Urinary bladder (tissue), 4 donors: Measurements from ENCODE around the gene DCLK1. TPM values are rescaled to one million over a fixed set of nuclear protein-coding genes. Genes with fewer than 3 reads are reported as not detected.

ENCODE experiments used
- DNase-seq: peaks from one replicate; pipeline ENCODE4 v3.0.0-alpha.2; 2015; ENCODE audit errors: extremely low spot score
- H3K27ac ChIP-seq: one replicate; pipeline ENCODE4 v1.5.1; 2013; ENCODE audit warnings: low read depth, mild to moderate bottlenecking, moderate library complexity
- H3K36me3 ChIP-seq: one replicate; pipeline ENCODE4 v1.6.1; 2013; ENCODE audit warnings: mild to moderate bottlenecking, moderate library complexity; ENCODE audit not compliant: insufficient read depth
- H3K4me1 ChIP-seq: one replicate; pipeline ENCODE4 v1.6.1; 2013; ENCODE audit warnings: mild to moderate bottlenecking, moderate library complexity; ENCODE audit not compliant: insufficient read depth
- H3K4me3 ChIP-seq: one replicate; pipeline ENCODE4 v1.5.1; 2013; ENCODE audit warnings: low read depth, low read length
- WGBS: extraction: QIAGEN DNeasy Blood & Tissue Kit; methylation state at CpG from one replicate; pipeline ENCODE4 v1.1.7; 2013; 5-methylcytosine and 5-hydroxymethylcytosine counted together
- polyA plus RNA-seq: library from polyadenylated mRNA; stranded (reverse); fragments of 200-250 nt; gene quantifications from one replicate; pipeline ENCODE4 v1.2.3, GENCODE V29; 2013
- total RNA-seq: library from RNA; depleted of rRNA; stranded (reverse); fragments of >200 nt; gene quantifications from one replicate; pipeline ENCODE4 v1.2.3, GENCODE V29; 2014
- donor health status: healthy with polysubstance abuse.
- donor health status: healthy.

The DCLK1 gene
- total and polyA plus RNA-seq, 2 donors, result 6.5 to 89.1 TPM

GRCh38 chr13:35741657-35742056 lies 389.5 kb downstream of the DCLK1 start:
- Histone ChIP-seq H3K36me3 (no peaks in the 10 kb centered on the region), H3K4me1 (no peaks in the 10 kb centered on the region)
- DNase-seq, result no peak

GRCh38 chr13:35736876-35737275 lies 394.3 kb downstream of the DCLK1 start:
- Histone ChIP-seq H3K4me1 (peaks cover 3% of the 10 kb centered on the region), H3K36me3 (no peaks in the 10 kb centered on the region), H3K27ac (no peak overlapping the region), H3K4me3 (no peak overlapping the region)
- 44% methylated on average over 2 of the region's 2 CpGs for WGBS
- DNase-seq, result no peak

More at GRCh38 chr13:35741657-35742056, 389.5 kb downstream of the DCLK1 start:
- no peak overlapping the region for H3K27ac ChIP-seq
- H3K4me3 ChIP-seq, result no peak overlapping the region
- 76% methylated on average over 5 of the region's 5 CpGs for WGBS

- no peaks in the 10 kb centered on the region for H3K36me3 ChIP-seq
- no peak overlapping the region for H3K4me3 ChIP-seq
- H3K27ac ChIP-seq, result no peak overlapping the region
- no peak for DNase-seq
- H3K4me1 ChIP-seq, result peaks cover 3% of the 10 kb centered on the region
- 50% methylated on average over 4 of the region's 4 CpGs for WGBS
Observed at GRCh38 chr13:35733827-35734226, 397.4 kb downstream of the DCLK1 start.

- no peak for DNase-seq
- Histone ChIP-seq H3K27ac (no peak overlapping the region), H3K4me1 (peaks cover 3% of the 10 kb centered on the region), H3K4me3 (no peak overlapping the region), H3K36me3 (no peaks in the 10 kb centered on the region)
- WGBS, result 51% methylated on average over 4 of the region's 4 CpGs
Observed at GRCh38 chr13:35732565-35732964, 398.6 kb downstream of the DCLK1 start.

- Histone ChIP-seq H3K4me1 (peaks cover 3% of the 10 kb centered on the region), H3K4me3 (no peak overlapping the region), H3K27ac (no peak overlapping the region), H3K36me3 (no peaks in the 10 kb centered on the region)
- WGBS, result 97% methylated on average over 4 of the region's 4 CpGs
- DNase-seq, result no peak
Observed at GRCh38 chr13:35731471-35731870, 399.7 kb downstream of the DCLK1 start.

GRCh38 chr13:35729926-35730627 lies 401.1 kb downstream of the DCLK1 start:
- Histone ChIP-seq H3K4me1 (peaks cover 3% of the 10 kb centered on the region), H3K36me3 (no peaks in the 10 kb centered on the region), H3K27ac (no peak overlapping the region), H3K4me3 (no peak overlapping the region)
- WGBS, result 74% methylated on average over 5 of the region's 5 CpGs
- no peak for DNase-seq

GRCh38 chr13:35727881-35728280 lies 403.3 kb downstream of the DCLK1 start:
- Histone ChIP-seq H3K4me1 (no peaks in the 10 kb centered on the region), H3K27ac (no peak overlapping the region)
- 47% methylated on average over 6 of the region's 6 CpGs for WGBS

GRCh38 chr13:35724446-35724845 lies 406.7 kb downstream of the DCLK1 start:
- no peaks in the 10 kb centered on the region for H3K4me1 ChIP-seq
- no peaks in the 10 kb centered on the region for H3K36me3 ChIP-seq
- DNase-seq, result no peak
- WGBS, result 50% methylated on average over 6 of the region's 6 CpGs
- no peak overlapping the region for H3K27ac ChIP-seq
- no peak overlapping the region for H3K4me3 ChIP-seq

More at GRCh38 chr13:35727881-35728280, 403.3 kb downstream of the DCLK1 start:
- no peak overlapping the region for H3K4me3 ChIP-seq
- no peaks in the 10 kb centered on the region for H3K36me3 ChIP-seq
- DNase-seq, result no peak

GRCh38 chr13:35723821-35724220 lies 407.4 kb downstream of the DCLK1 start:
- WGBS, result 27% methylated on average over 5 of the region's 5 CpGs
- DNase-seq, result no peak
- H3K36me3 ChIP-seq, result no peaks in the 10 kb centered on the region
- no peaks in the 10 kb centered on the region for H3K4me1 ChIP-seq
- no peak overlapping the region for H3K27ac ChIP-seq
- H3K4me3 ChIP-seq, result no peak overlapping the region

- Histone ChIP-seq H3K4me1 (no peaks in the 10 kb centered on the region), H3K36me3 (no peaks in the 10 kb centered on the region), H3K27ac (no peak overlapping the region), H3K4me3 (no peak overlapping the region)
- DNase-seq, result no peak
- WGBS, result 27% methylated on average over 5 of the region's 5 CpGs
Observed at GRCh38 chr13:35723053-35723461, 408.1 kb downstream of the DCLK1 start.

- H3K27ac ChIP-seq, result no peak overlapping the region
- no peak overlapping the region for H3K4me3 ChIP-seq
- WGBS, result 27% methylated on average over 9 of the region's 9 CpGs
- H3K36me3 ChIP-seq, result no peaks in the 10 kb centered on the region
- DNase-seq, result no peak
- no peaks in the 10 kb centered on the region for H3K4me1 ChIP-seq
Observed at GRCh38 chr13:35722458-35723052, 408.6 kb downstream of the DCLK1 start.

- H3K36me3 ChIP-seq, result no peaks in the 10 kb centered on the region
- no peak for DNase-seq
- no peak overlapping the region for H3K4me3 ChIP-seq
- H3K27ac ChIP-seq, result no peak overlapping the region
- H3K4me1 ChIP-seq, result no peaks in the 10 kb centered on the region
- 39% methylated on average over 21 of the region's 21 CpGs for WGBS
Observed at GRCh38 chr13:35720690-35721554, 410.3 kb downstream of the DCLK1 start.

- H3K4me1 ChIP-seq, result no peaks in the 10 kb centered on the region
- H3K4me3 ChIP-seq, result no peak overlapping the region
- no peaks in the 10 kb centered on the region for H3K36me3 ChIP-seq
- 82% methylated on average over 5 of the region's 5 CpGs for WGBS
- DNase-seq, result no peak
- no peak overlapping the region for H3K27ac ChIP-seq
Observed at GRCh38 chr13:35720290-35720689, 410.9 kb downstream of the DCLK1 start.
